H1 (cell line): ENCODE results near the gene UBE4A. TPM values are rescaled to one million over a fixed set of nuclear protein-coding genes. Genes with fewer than 3 reads are reported as not detected.

ENCODE experiments used
- CBX5 ChIP-seq: fragments of 300-800, 300-1000 bp; sonication (generic); IDR thresholded peaks from 2 replicates; pipeline ENCODE4 v1.7.1; 2016; ENCODE audit warnings: antibody characterized with exemption, low read length, low read depth
- CREB1 ChIP-seq: IDR thresholded peaks from 2 replicates; pipeline ENCODE4 v1.6.1; 2012; ENCODE audit warnings: inconsistent platforms
- CTBP2 ChIP-seq: IDR thresholded peaks from 2 replicates; pipeline ENCODE4 v1.7.0; 2011; ENCODE audit warnings: borderline replicate concordance, mild to moderate bottlenecking, moderate library complexity, mixed read lengths, low read length; ENCODE audit not compliant: insufficient read depth, insufficient read length
- EGR1 ChIP-seq: IDR thresholded peaks from 2 replicates; pipeline ENCODE4 v1.6.1; 2011; ENCODE audit warnings: low read depth, low read length, borderline replicate concordance
- HDAC6 ChIP-seq: IDR thresholded peaks from one replicate; pipeline ENCODE4 v1.7.1; 2012; ENCODE audit warnings: low read depth, mild to moderate bottlenecking, inconsistent platforms, low read length, moderate library complexity
- MAFK ChIP-seq: IDR thresholded peaks from 2 replicates; pipeline ENCODE4 v1.6.1; 2012; ENCODE audit warnings: low read depth, mild to moderate bottlenecking, improper control_type of control experiment, low read length
- MAX ChIP-seq: IDR thresholded peaks from 2 replicates; pipeline ENCODE4 v1.6.1; 2012; ENCODE audit warnings: inconsistent platforms
- POLR2A ChIP-seq, 2 experiments: IDR thresholded peaks; 1 replicate in 1 of 2; 2 replicates in 1 of 2; pipeline ENCODE4 v1.6.1; 2011; ENCODE audit warnings: low read depth in 2 of 2, low read length in 2 of 2, mild to moderate bottlenecking in 2 of 2; ENCODE audit errors: control extremely low read depth in 1 of 2
- TEAD4 ChIP-seq: IDR thresholded peaks from 2 replicates; pipeline ENCODE4 v1.6.1; 2012; ENCODE audit warnings: low read depth, low read length, inconsistent platforms, mixed read lengths
- polyA plus RNA-seq, 7 experiments: library from polyadenylated mRNA; depleted of rRNA in 3 of 7; stranded (reverse) in 5 of 7; unstranded in 2 of 7; fragments of >200 nt in 5 of 7; fragments of 200-250 nt in 2 of 7; gene quantifications; 1 replicate in 5 of 7; 2 replicates in 1 of 7; 4 replicates in 1 of 7; pipeline versions ENCODE4 v1.2.1 to v1.2.3, GENCODE V29; 2011 to 2013; ENCODE audit warnings: missing spikeins in 2 of 7, mixed read lengths in 2 of 7
- total RNA-seq: library from RNA; stranded (reverse); fragmentation: NEBNext Ultra II Directional; extraction: Animal tissue kit (Norgen Biotek cat#: 25700); gene quantifications from 2 replicates; pipeline ENCODE4 v1.2.1, GENCODE V29; 2021
- TF ChIP-seq, protein P1 (sequence below): fragments of 300-600 bp; sonication (generic); IDR thresholded peaks from 2 replicates; pipeline ENCODE4 v1.7.1; 2012; ENCODE audit warnings: low read length, moderate library complexity, mild to moderate bottlenecking, inconsistent platforms; ENCODE audit not compliant: insufficient replicate concordance

Gene UBE4A
- total and polyA plus RNA-seq, 2 of the 8 experiments (the other 6 are each of a cell fraction or from before 2014, with no cell fraction given), result 11.3 to 34.5 TPM

- TF ChIP-seq, protein P1, sequence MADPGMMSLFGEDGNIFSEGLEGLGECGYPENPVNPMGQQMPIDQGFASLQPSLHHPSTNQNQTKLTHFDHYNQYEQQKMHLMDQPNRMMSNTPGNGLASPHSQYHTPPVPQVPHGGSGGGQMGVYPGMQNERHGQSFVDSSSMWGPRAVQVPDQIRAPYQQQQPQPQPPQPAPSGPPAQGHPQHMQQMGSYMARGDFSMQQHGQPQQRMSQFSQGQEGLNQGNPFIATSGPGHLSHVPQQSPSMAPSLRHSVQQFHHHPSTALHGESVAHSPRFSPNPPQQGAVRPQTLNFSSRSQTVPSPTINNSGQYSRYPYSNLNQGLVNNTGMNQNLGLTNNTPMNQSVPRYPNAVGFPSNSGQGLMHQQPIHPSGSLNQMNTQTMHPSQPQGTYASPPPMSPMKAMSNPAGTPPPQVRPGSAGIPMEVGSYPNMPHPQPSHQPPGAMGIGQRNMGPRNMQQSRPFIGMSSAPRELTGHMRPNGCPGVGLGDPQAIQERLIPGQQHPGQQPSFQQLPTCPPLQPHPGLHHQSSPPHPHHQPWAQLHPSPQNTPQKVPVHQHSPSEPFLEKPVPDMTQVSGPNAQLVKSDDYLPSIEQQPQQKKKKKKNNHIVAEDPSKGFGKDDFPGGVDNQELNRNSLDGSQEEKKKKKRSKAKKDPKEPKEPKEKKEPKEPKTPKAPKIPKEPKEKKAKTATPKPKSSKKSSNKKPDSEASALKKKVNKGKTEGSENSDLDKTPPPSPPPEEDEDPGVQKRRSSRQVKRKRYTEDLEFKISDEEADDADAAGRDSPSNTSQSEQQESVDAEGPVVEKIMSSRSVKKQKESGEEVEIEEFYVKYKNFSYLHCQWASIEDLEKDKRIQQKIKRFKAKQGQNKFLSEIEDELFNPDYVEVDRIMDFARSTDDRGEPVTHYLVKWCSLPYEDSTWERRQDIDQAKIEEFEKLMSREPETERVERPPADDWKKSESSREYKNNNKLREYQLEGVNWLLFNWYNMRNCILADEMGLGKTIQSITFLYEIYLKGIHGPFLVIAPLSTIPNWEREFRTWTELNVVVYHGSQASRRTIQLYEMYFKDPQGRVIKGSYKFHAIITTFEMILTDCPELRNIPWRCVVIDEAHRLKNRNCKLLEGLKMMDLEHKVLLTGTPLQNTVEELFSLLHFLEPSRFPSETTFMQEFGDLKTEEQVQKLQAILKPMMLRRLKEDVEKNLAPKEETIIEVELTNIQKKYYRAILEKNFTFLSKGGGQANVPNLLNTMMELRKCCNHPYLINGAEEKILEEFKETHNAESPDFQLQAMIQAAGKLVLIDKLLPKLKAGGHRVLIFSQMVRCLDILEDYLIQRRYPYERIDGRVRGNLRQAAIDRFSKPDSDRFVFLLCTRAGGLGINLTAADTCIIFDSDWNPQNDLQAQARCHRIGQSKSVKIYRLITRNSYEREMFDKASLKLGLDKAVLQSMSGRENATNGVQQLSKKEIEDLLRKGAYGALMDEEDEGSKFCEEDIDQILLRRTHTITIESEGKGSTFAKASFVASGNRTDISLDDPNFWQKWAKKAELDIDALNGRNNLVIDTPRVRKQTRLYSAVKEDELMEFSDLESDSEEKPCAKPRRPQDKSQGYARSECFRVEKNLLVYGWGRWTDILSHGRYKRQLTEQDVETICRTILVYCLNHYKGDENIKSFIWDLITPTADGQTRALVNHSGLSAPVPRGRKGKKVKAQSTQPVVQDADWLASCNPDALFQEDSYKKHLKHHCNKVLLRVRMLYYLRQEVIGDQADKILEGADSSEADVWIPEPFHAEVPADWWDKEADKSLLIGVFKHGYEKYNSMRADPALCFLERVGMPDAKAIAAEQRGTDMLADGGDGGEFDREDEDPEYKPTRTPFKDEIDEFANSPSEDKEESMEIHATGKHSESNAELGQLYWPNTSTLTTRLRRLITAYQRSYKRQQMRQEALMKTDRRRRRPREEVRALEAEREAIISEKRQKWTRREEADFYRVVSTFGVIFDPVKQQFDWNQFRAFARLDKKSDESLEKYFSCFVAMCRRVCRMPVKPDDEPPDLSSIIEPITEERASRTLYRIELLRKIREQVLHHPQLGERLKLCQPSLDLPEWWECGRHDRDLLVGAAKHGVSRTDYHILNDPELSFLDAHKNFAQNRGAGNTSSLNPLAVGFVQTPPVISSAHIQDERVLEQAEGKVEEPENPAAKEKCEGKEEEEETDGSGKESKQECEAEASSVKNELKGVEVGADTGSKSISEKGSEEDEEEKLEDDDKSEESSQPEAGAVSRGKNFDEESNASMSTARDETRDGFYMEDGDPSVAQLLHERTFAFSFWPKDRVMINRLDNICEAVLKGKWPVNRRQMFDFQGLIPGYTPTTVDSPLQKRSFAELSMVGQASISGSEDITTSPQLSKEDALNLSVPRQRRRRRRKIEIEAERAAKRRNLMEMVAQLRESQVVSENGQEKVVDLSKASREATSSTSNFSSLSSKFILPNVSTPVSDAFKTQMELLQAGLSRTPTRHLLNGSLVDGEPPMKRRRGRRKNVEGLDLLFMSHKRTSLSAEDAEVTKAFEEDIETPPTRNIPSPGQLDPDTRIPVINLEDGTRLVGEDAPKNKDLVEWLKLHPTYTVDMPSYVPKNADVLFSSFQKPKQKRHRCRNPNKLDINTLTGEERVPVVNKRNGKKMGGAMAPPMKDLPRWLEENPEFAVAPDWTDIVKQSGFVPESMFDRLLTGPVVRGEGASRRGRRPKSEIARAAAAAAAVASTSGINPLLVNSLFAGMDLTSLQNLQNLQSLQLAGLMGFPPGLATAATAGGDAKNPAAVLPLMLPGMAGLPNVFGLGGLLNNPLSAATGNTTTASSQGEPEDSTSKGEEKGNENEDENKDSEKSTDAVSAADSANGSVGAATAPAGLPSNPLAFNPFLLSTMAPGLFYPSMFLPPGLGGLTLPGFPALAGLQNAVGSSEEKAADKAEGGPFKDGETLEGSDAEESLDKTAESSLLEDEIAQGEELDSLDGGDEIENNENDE, result no peak
- TF ChIP-seq CREB1, result peak; percentile 99
- 0 out of 2 replicates have a peak, but pooled peaks have one; percentile 23 for TF ChIP-seq EGR1
- no peak for TF ChIP-seq MAFK
- peak in 1 of 2 experiments; percentile 90; a peak in 2 of 3 replicates for TF ChIP-seq POLR2A (IDR thresholded peaks at IDR 0.05; ENCODE audit: control extremely low read depth in 1 of 2, low read depth in 2 of 2, low read length in 2 of 2)
- TF ChIP-seq TEAD4, result no peak
- no peak for TF ChIP-seq CTBP2
- TF ChIP-seq MAX, result peak; percentile 87
- TF ChIP-seq HDAC6, result no peak
- TF ChIP-seq CBX5, result no peak
Observed at GRCh38 chr11:118359295-118359958, at the start of gene UBE4A (continued).
